Caco-2 (cell line): Measurements from ENCODE around the gene SCAF4. TPM values are rescaled to one million over a fixed set of nuclear protein-coding genes. Genes with fewer than 3 reads are reported as not detected.

ENCODE experiments used
- BruUV-seq: library from RNA; stranded (reverse); fragments of 400-500 nt; replicated peaks from 2 replicates; lab custom pipeline; 2021; lab: Mats Ljungman, UMichigan
- CTCF ChIA-PET: fragments of 300-600 bp; sonication (Branson Sonifier 250); formaldehyde crosslinking; loops from one replicate; lab custom pipeline; 2022; ENCODE audit warnings: antibody characterized with exemption; lab: Charles Lee
- POLR2A ChIA-PET: fragments of 300-600 bp; sonication (Branson Sonifier 250); formaldehyde crosslinking; loops from one replicate; lab custom pipeline; 2022; ENCODE audit warnings: antibody characterized with exemption; lab: Charles Lee
- DNase-seq, 2 experiments: peaks; one replicate each; pipeline versions ENCODE4 v3.0.0 to v3.0.0-alpha.2; 2020 to 2022
- H3K27me3 ChIP-seq: replicated peaks from 2 replicates; pipeline ENCODE4 v1.6.0; 2011; ENCODE audit warnings: low read length; ENCODE audit not compliant: control insufficient read depth, insufficient read depth
- H3K36me3 ChIP-seq: 2 replicates; pipeline ENCODE4 v1.5.1; 2011; ENCODE audit warnings: low read length; ENCODE audit not compliant: control insufficient read depth, insufficient read depth
- H3K4me1 ChIP-seq: fragments of 250-450 bp; sonication (Bioruptor Pico); 2 replicates; pipeline ENCODE4 v1.5.1; 2020; ENCODE audit warnings: mild to moderate bottlenecking
- H3K4me3 ChIP-seq: 2 replicates; pipeline ENCODE4 v1.5.1; 2011; ENCODE audit warnings: low read depth, mild to moderate bottlenecking, control low read depth, low read length
- H3K9me3 ChIP-seq: fragments of 250-450 bp; sonication (Bioruptor Pico); 2 replicates; pipeline ENCODE4 v1.5.1; 2020; ENCODE audit warnings: mild to moderate bottlenecking, moderate library complexity
- H3K27ac Mint-ChIP-seq: one replicate; pipeline ENCODE4 v1.8.0; 2022; ENCODE audit warnings: mixed read lengths; ENCODE audit not compliant: unreplicated experiment
- H3K27me3 Mint-ChIP-seq: one replicate; pipeline ENCODE4 v1.8.0; 2022; ENCODE audit warnings: mixed read lengths; ENCODE audit not compliant: insufficient read depth, unreplicated experiment
- H3K36me3 Mint-ChIP-seq: one replicate; pipeline ENCODE4 v1.8.0; 2022; ENCODE audit warnings: mild to moderate bottlenecking, mixed read lengths; ENCODE audit not compliant: insufficient read depth, unreplicated experiment
- H3K4me1 Mint-ChIP-seq: one replicate; pipeline ENCODE4 v1.8.0; 2022; ENCODE audit warnings: low read depth, mixed read lengths; ENCODE audit not compliant: unreplicated experiment
- H3K4me3 Mint-ChIP-seq: one replicate; pipeline ENCODE4 v1.8.0; 2022; ENCODE audit warnings: mild to moderate bottlenecking, moderate library complexity, mixed read lengths; ENCODE audit not compliant: unreplicated experiment
- H3K9me3 Mint-ChIP-seq: one replicate; pipeline ENCODE4 v1.8.0; 2022; ENCODE audit warnings: mixed read lengths; ENCODE audit not compliant: unreplicated experiment
- CTCF ChIP-seq, 2 experiments: fragments of 200-600 bp in 1 of 2; IDR thresholded peaks; 1 replicate in 1 of 2; 2 replicates in 1 of 2; pipeline versions ENCODE4 v1.5.1 to v1.8.0; 2011 to 2022; ENCODE audit warnings: antibody characterized with exemption in 1 of 2, control low read depth in 1 of 2, inconsistent platforms in 1 of 2, low read depth in 1 of 2, low read length in 1 of 2, mild to moderate bottlenecking in 1 of 2, moderate library complexity in 1 of 2; ENCODE audit not compliant: insufficient read depth in 1 of 2, severe bottlenecking in 1 of 2, unreplicated experiment in 1 of 2
- intact Hi-C: fragments of 100-400 bp; cut with micrococcal nuclease; formaldehyde crosslinking; loops from one replicate; pipeline ENCODE4 v1.10.0; 2022; ENCODE audit not compliant: unreplicated experiment
- total RNA-seq: library from RNA; stranded (reverse); gene quantifications from 2 replicates; pipeline ENCODE4 v1.2.3, GENCODE V29; 2022

Gene SCAF4
- total RNA-seq, 1 experiment from 2014 or later, result 50.2 TPM

GRCh38 chr21:31710586-31710985, 21.3 kb downstream of the SCAF4 start:
- H3K27me3 ChIP-seq, result no peaks in the 10 kb centered on the region
- H3K4me1 ChIP-seq, result peaks cover 19% of the 10 kb centered on the region
- POLR2A ChIA-PET, result no interaction called here
- H3K27me3 Mint-ChIP-seq, result no peaks in the 10 kb centered on the region
- H3K4me3 Mint-ChIP-seq, result no peak overlapping the region
- peaks cover 5% of the 10 kb centered on the region for H3K36me3 Mint-ChIP-seq
- peaks cover 13% of the 10 kb centered on the region for H3K4me1 Mint-ChIP-seq
- H3K27ac Mint-ChIP-seq, result no peak overlapping the region
- TF ChIP-seq CTCF (IDR thresholded peaks at IDR 0.05; ENCODE audit: insufficient read depth in 1 of 2, low read depth in 1 of 2, low read length in 1 of 2, severe bottlenecking in 1 of 2, unreplicated experiment in 1 of 2), result no peak
- CTCF ChIA-PET, result no interaction called here
- H3K36me3 ChIP-seq, result no peaks in the 10 kb centered on the region
- no peaks in the 10 kb centered on the region for H3K9me3 Mint-ChIP-seq
- no peak for DNase-seq
- no TSS peak for BruUV-seq
- H3K9me3 ChIP-seq, result no peaks in the 10 kb centered on the region
- intact Hi-C loops, result no loop called here
- no peak overlapping the region for H3K4me3 ChIP-seq

- H3K9me3 Mint-ChIP-seq, result no peaks in the 10 kb centered on the region
- H3K36me3 Mint-ChIP-seq, result peaks cover 12% of the 10 kb centered on the region
- POLR2A ChIA-PET, result no interaction called here
- H3K4me1 Mint-ChIP-seq, result peaks cover 7% of the 10 kb centered on the region
- H3K4me1 ChIP-seq, result peaks cover 7% of the 10 kb centered on the region
- TF ChIP-seq CTCF (IDR thresholded peaks at IDR 0.05; ENCODE audit: insufficient read depth in 1 of 2, low read depth in 1 of 2, low read length in 1 of 2, severe bottlenecking in 1 of 2, unreplicated experiment in 1 of 2), result no peak
- no peaks in the 10 kb centered on the region for H3K36me3 ChIP-seq
- intact Hi-C loops, result no loop called here
- no peak overlapping the region for H3K27ac Mint-ChIP-seq
- H3K4me3 Mint-ChIP-seq, result no peak overlapping the region
- CTCF ChIA-PET, result no interaction called here
- BruUV-seq, result no TSS peak
- no peak for DNase-seq
- no peaks in the 10 kb centered on the region for H3K9me3 ChIP-seq
- no peaks in the 10 kb centered on the region for H3K27me3 ChIP-seq
- H3K4me3 ChIP-seq, result no peak overlapping the region
- H3K27me3 Mint-ChIP-seq, result no peaks in the 10 kb centered on the region
Observed at GRCh38 chr21:31708541-31708940, 23.4 kb downstream of the SCAF4 start.

- BruUV-seq, result no TSS peak
- intact Hi-C loops, result no loop called here
- no peaks in the 10 kb centered on the region for H3K27me3 Mint-ChIP-seq
Observed at GRCh38 chr21:31707499-31707898, 24.4 kb downstream of the SCAF4 start.

More at GRCh38 chr21:31707499-31707898, 24.4 kb downstream of the SCAF4 start:
- Mint-ChIP-seq H3K36me3 (peaks cover 21% of the 10 kb centered on the region), H3K9me3 (no peaks in the 10 kb centered on the region), H3K4me3 (no peak overlapping the region), H3K27ac (no peak overlapping the region), H3K4me1 (peaks cover 7% of the 10 kb centered on the region)
- no peaks in the 10 kb centered on the region for H3K36me3 ChIP-seq
- ChIA-PET CTCF (no interaction called here), POLR2A (no interaction called here)
- H3K27me3 ChIP-seq, result no peaks in the 10 kb centered on the region
- no peak overlapping the region for H3K4me3 ChIP-seq
- no peak for DNase-seq
- no peak for TF ChIP-seq CTCF (IDR thresholded peaks at IDR 0.05; ENCODE audit: insufficient read depth in 1 of 2, low read depth in 1 of 2, low read length in 1 of 2, severe bottlenecking in 1 of 2, unreplicated experiment in 1 of 2)
- H3K4me1 ChIP-seq, result peaks cover 7% of the 10 kb centered on the region
- no peaks in the 10 kb centered on the region for H3K9me3 ChIP-seq
